Fibroblast of gingiva (primary cell): ENCODE results near the gene MSX2.

Experiments used
- DNase-seq: peaks from one replicate; pipeline ENCODE4 v3.0.0-alpha.2; 2011; ENCODE audit warnings: low read depth

MSX2 gene

GRCh38 chr5:174775081-174775480 is 50.7 kb downstream of the MSX2 start:
- DNase-seq, result no peak

GRCh38 chr5:174777111-174777510 is 52.7 kb downstream of the MSX2 start:
- no peak for DNase-seq

- no peak for DNase-seq
These were observed 53.2 kb downstream of the MSX2 start for GRCh38 chr5:174777583-174777982.
